TTC549 (cell line): ENCODE results near the gene COP1.
"Not testable (repeated sequence)": the region's sequence is repeated elsewhere in the genome, so short reads cannot be mapped to it uniquely, and the experiment has no call there.

Source experiments
- FAIRE-seq: peaks from 2 replicates; lab custom pipeline; 2012; peaks lifted over from hg19 to GRCh38; lab: Jason Lieb, UNC

Gene COP1

DNA sequence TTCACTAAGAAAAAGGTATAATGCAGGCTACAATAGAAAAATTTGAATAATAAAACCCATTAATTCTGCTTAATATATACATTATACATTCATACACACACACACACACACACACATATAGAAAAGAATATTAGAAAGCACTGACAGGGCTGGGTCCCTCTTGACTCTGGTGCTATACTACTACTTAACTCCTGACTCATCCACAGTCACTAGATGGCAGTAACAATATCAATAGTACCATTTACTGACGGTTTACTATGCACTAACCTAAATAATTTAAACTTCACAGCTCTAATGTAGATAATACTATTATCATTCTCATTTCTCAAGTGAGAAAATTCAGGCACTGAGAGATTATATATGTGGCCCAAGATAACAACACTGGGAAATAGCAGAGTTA lies 87.5 kb downstream of the COP1 start:
- peak; percentile 91 for FAIRE-seq

DNA sequence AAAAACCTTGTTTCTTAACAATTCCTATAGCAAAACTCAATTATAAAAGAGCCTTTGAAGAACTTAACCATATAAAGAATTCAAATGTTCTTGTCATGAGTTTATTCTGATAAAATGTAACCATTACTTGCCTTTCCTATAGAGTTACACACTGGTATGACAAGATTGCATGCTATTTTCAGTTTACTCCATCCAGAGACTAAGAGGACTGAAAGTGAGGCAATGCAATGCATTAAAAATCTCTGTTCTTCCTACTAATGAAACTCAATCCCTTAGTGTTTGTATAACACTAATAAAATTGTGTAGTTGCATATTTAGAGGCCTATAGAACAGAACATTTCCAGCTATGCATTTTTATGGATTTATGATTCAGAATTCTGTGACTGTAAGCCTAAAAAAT lies 88.1 kb downstream of the COP1 start:
- peak; percentile 5 for FAIRE-seq

DNA sequence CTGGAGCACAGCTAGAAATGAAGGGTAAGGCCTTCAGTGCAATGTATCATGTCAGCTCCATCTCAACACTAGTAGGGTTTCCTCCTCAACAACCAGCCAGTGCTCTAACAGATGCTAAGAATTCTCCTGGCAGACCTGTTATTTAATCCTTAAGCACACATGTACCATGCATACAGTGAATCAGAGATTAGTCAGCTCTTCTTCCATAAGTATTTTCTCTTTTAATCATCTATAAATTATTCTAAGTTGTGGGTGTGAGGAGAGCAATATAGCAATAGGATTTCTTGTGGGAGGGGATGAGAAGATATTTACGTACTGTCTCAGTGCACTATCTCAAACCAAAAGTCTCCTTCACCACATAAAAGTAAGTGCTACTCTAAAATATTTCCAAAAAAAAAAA lies 95.3 kb downstream of the COP1 start:
- no peak for FAIRE-seq

DNA sequence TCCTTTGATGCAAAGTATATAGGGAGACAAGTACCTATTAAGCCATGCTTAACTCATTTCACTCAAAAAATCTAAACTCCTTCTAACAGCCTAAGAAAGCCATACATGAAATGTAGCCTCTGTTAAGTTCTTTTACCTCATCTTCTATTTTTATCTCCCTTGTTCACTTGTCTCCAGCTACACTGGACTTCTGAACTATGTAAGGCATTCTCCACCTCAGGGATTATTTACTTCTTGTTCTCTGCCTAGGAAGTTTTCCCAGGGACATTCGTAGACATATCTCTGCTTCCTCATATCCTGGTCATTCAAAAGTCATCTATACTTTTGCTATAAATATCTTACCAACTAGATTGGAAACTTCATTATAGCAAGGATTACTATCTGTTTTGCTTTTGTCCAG lies 96.9 kb downstream of the COP1 start:
- no peak for FAIRE-seq

DNA sequence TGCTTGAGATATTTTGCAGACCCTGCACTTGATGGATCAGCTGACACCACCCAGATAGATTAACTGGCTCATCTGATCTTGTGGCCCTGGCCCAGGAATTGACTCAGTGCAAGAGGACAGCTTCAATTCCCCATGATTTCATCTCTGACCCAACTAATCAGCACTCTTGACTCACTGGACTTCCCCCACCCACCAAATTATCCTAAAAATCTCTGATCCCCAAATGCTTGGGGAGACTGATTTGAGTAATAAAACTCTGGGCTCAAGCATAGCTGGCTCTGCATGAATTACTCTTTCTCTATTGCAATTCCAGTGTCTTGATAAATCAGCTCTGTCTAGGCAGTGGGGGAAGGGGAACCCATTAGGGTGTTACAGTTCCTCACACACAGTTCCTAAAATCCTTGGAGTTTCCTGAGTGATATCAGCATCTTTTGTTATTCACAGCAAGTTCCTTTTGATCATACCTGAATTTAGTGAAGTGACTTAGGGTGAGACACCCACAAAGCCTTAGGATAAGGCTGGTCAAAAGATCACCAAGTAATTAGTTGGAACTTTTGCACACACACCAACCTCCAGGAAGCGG lies 104.2 kb downstream of the COP1 start:
- FAIRE-seq, result no peak

DNA sequence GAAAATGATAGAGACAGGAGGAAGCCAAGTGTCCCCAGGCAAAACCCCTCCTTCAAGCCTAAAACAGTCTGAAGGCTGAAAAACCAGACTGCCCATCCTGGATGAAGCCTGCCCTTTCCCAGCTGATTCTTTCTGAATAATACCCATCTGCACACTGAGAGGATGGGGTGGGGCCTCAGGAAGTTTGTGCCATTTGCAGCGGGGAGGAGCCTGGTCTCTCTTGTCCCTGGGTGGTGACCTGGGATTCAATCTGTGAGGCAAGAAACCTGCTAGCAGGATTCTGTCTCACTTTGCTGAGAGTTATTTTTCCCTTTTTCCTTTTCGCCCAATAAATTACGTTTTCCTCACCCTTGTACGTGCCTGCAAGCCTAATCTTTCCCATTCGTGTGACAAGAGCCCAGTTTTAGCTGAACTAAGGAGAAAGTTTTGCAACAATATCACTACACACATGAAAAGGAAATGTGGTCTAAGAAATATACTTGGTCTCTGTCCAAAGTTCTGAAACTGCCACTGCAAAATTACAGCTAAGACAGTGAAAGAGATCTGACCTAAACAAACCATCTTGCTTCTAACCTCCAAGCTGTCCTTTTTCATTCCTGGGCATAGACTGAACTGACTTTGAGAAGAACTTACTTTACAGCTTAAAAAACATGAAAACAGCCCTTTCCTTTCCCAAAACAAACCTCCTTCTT lies 105.0 kb downstream of the COP1 start:
- FAIRE-seq, result no peak

DNA sequence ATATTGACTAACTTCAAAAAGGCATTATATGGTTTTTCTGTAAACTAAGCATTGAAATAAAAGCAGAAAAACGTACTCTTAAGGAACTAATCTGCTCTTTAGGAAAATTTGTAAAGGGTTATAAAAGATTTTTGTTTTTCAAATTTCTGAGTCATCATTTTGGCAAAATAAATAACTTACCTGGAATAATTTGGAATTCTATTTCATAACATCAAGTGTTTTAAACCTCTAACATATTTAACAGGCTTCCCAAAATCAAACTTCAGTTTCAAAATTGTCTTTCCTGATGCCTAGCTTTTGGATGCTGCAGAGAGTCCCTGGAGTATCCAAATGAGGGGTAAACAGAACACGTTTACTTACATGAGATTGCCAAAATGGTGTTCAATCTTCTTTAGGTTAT lies 108.5 kb downstream of the COP1 start:
- peak; percentile 63 for FAIRE-seq

DNA sequence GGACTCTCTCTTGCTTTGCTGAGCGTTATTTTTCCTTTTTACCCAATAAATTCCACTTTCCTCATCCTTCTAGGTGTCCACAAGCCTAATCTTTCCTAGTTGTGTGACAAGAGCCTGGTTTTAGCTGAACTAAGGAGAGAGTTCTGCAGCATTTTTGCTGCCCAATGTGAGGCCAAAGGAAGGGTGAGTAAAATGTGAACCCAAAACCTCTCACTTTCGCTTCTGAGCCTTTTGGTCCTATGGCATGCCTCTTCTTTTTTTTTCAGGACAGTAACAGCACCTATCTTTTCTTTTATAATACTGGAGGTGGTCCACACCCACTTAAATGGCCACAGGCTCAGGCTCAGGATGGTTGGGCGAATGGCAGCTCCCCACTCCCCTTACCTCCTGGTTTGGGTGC lies 111.1 kb downstream of the COP1 start:
- FAIRE-seq, result no peak

DNA sequence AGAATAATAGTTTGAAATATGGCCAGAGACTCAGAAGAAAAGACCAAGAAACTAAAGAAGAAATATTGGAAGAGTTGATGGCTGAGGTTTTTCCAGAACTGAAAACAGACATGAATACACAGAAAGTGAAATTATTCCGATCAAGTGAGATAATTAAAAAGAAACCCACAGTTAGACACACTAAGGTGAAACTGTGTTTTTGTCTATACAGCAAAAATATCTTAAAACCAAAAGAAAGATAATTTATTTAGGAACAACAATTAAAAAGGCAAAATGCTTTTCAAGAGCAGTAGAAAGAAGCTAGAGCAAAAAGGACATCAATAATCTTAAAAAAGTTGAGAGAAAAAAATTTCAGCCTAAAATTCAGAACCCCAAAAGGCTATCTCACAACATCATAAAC lies 116.3 kb downstream of the COP1 start:
- FAIRE-seq, result peak; percentile 13

DNA sequence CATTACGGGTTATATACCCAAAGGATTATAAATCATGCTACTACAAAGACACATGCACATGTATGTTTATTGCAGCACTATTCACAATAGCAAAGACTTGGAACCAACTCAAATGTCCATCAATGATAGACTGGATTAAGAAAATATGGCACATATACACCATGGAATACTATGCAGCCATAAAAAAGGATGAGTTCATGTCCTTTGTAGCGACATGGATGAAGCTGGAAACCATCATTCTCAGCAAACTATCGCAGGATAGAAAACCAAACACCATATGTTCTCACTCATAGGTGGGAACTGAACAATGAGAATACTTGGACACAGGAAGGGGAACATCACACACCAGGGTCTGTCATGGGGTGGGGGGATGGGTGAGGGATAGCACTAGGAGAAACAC lies 119.3 kb downstream of the COP1 start:
- FAIRE-seq, result not testable (repeated sequence)

DNA sequence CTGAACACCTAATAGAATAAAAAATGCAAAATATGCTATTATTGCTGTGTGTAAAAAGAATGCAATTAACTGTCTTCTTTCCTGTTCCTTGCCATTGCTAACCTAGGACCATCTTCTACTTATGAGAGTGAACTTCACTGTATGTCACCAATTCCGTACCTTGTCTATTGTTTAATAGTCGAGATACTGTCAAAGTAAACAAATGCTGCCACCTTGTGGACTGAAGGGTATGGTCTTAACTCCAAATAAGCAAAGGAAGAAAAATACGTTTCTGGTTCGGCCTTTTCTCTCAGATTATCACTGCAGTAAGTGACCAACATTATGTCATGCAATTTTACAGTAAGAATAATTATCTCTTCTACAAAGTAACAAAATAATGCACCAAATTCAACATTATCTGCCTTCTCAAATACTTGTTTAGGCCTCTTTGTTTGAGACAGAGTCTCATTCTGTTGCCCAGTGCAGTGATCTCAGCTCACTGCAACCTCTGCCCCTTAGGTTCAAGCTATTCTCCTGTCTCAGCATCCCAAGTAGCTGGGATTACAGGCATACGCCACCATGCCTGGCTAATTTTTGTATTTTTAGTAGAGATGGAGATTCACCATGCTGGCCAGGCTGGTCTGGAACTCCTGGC lies 133.4 kb downstream of the COP1 start:
- FAIRE-seq, result peak; percentile 98

DNA sequence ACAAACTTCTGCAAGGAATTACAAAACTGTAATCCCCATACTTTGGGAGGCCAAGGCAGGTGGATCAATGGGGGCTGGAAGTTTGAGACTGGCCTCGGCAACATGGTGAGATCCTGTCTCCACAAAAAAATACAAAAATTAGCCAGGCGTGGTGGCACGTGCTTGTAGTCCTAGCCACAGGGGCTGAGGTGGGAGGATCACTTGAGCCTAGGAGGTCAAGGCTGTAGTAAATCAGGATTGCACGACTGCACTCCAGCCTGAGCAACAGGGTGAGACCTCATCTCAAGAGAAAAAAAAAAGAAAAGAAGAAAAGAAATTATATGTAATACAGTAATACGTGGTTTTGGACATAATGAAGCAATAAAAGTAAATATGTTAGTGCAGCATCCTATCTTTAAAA lies 138.2 kb downstream of the COP1 start:
- FAIRE-seq, result no peak

DNA sequence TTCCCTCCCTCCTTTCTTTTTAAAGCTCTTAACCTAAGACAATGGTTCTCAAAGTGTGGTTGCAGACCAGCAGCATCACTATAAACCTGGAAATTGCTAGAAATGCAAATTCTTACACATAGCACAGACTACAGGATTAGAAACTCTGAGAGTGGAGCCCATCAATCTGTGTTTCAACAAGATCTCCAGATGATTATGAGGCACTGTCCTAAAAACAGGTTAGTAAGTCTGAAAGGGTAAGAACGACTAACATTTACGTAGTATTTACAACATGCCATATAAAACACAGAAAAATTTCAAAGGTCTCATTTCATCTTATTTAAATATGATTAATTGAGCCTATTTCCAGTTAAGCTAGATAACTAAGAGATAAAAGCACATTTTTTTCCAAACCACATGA lies 138.8 kb downstream of the COP1 start:
- no peak for FAIRE-seq

DNA sequence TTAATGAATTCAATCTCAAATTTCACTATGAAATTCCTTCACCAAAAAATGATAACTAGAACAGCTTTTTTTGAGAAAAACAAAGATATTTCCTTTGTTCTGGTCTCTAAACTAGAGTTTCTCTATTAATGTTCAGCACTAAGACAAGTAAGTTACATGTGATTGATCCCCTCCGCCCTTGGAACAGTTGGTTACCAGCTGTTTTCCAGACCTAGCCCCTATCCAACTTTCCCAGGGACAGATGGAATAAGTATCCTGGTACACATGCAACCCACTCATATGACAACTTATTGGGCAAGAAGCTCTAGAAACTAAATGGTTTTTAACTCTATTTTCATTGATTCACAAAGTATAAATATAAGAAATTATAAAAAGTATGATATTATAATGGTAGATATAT lies 140.4 kb downstream of the COP1 start:
- FAIRE-seq, result no peak

DNA sequence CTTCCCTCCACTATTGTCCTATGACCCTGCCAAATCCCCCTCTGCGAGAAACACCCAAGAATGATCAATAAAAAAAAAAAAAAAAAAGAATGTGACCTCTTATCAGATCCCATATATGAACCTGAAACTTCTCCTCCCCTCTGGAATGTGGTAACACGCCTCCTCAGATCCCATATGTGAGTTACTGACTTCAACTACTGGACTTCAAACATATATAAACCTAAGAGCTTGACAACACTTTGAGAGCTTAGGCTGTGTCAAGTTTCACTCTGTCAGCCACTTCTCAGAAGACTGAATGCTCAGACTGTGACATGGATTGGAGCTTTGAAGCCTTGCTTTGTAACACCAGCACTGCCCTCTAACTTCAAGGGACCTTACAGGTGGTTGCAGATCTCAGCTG lies 148.4 kb downstream of the COP1 start:
- FAIRE-seq, result no peak

DNA sequence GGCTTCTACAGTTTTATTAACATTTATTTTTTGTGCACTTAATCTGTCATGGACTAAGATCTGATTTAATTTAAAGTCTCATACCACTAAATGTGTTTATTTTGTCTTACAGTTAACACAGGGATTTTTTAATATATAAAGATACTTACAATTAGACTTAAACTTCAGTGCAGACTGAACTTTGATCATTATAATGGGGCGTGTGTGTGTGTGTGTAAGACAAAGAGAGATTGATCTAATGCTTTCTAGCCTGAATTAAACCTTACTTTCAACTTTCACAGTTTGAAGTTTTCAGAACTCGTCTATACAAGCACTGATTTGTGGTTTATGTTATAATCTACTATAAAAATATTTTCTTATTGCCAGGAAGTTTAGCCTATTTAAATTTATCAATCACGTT lies 150.8 kb downstream of the COP1 start:
- no peak for FAIRE-seq

DNA sequence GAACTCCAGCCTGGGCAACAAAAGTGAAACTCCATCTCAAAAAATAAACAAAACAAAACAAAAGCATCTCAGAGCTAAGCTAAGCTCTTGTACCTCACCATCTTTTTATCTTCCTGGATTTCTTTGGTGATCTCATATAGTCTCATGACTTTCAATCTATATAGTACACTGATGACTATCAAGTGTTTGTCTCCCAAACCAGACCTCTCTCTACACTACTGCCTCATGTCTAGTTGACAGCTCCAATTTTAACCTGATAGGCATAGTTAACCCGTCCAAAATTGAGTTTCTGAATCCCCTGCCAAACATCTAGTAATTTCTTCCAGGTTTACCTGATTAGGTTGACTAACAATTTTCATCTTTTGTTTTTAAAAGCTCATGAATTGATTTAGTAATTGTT lies 151.7 kb downstream of the COP1 start:
- no peak for FAIRE-seq

DNA sequence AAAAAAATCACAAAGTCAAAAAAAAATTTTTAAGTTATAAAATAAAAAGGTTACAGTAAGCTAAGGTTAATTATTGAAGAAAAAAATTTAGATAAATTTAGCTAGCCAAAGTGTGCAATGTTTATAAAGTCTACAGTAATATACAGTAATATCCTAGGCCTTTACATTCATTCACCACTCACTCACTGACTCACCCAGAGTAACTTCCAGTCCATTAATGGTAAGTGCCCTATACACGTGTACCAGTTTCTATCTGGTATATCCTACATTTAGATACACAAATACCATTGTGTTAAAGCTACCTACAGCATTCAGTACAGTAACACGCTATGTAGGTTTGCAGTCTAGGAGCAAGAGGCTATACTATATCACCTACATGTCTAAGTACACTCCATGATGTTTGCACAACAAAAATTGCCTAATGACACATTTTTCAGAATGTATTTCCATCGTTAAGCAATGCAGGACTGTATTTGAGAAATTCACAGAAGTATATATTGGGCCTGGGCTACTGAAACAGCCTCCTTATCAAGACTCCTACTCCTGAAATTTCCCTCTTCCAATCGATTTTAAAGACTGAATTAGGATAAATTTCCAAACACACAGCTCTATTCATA lies 155.1 kb downstream of the COP1 start:
- FAIRE-seq, result no peak

DNA sequence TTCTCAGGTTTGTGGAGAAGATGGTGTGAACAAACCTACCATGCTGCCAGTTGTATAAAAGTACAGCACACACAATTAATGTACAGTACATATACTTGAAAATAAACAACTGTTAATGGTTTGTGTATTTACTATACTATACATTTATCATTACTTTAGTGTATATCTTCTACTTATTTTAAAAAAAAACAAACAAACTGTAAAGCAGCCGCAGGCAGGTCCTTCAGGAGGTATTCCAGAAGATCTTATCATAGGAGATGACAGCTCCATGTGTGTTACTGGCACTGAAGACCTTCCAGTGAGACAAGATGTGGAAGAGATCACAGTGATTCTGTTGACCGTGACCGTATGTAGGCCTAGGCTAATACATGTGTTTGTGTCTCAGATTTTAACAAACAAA lies 155.7 kb downstream of the COP1 start:
- peak; percentile 38 for FAIRE-seq

DNA sequence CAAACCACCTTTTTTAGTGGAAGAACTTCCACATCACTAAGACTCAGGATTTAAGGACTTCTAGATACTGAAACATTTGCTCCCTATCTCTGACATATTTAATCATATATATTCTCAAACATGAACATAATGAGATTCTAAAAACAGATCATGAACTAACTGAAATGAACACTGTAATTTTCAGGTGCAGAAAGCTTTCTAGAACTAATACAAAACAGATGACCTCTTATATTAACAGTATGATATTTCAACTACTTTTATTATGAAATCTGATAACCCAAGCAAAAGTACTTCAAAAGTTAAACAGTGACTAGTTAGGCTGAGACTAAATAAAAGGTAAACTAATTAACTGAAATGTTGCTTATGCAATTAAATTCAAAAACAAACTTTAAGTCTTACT lies 157.5 kb downstream of the COP1 start:
- FAIRE-seq, result no peak

DNA sequence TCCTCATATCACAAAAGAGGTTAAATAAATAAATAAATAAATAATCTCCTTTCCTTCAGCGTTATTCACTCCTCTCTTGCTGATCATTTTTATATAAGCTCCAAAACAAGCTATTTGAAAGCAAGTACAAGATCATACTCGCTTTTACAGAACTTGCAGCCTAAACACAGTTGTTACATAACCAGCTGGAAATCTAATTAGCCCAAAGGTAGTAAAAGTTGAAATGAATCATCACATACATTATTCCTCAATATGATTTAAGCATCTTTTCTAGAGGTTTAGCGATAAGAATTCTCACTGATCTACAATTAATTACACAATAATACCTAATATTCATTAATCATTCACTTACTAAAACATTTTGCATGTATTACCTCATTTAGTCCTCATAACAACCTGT lies 160.2 kb downstream of the COP1 start:
- FAIRE-seq, result peak; percentile 19

DNA sequence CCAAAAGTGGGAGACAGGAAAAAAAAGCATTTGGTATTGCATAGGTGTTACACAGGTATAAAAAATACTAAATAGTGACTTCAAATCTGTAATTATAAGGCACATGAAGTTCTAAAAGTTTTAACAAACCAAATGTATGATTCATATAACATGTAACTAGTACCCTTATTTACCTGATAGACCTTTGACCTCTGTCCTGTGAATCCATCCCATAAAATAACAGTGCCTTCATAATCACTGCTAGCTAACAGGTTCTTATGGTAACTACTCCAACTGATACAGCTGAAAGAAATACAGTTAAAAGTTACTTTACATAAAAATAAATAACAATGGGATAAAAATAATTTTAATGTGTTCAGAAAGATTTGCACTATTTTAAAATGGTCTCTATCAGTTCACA lies 163.5 kb downstream of the COP1 start:
- FAIRE-seq, result no peak

DNA sequence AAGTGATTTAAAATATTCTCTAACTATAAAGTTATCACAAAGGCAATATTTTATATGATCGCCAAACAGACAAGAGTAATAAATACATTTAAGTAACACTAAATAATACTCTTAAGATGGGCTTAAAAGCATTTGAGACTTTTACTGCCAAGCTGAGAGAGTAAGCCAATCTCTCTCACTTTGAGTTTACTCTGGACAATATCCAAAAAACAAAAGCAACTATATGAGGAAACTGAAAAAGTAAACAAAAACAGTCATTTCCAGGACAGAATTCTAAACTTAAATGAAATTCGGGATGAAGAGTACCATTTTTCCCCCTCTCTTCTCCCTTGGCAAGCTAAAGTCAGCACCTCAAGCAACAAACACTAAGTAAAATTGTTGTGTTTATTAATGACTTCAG lies 173.2 kb downstream of the COP1 start:
- no peak for FAIRE-seq

DNA sequence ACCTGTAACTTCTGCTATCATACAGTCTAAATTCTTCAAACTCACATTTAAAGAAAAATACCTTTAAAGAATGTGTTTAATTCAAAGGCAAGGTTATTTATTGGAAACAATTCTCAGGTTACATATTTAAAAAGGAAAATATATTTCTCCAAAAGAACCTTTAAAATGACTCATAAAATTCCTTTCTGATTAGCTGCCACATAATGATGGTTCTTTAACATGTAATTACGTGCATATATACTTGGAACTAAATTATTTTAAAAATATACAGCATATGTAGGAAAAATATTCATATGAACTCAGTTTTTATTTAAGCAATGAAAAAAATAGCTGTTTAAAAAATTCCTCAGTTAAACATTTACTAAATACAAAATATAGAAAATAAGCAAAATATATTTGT lies 173.6 kb downstream of the COP1 start:
- FAIRE-seq, result peak; percentile 93
